Neural cell (in vitro differentiated cells): ENCODE measurements around the gene DISP3.

ENCODE experiments used
- CTCF ChIP-seq: fragments of 450-650 bp; IDR thresholded peaks from 2 replicates; pipeline ENCODE4 v1.5.1; 2014; ENCODE audit warnings: antibody characterized with exemption, mild to moderate bottlenecking, moderate library complexity; ENCODE audit not compliant: poor library complexity, severe bottlenecking
- EP300 ChIP-seq: fragments of 450-650 bp; conservative IDR thresholded peaks from 2 replicates; pipeline ENCODE4 v1.6.1; 2014; ENCODE audit warnings: antibody characterized with exemption, mild to moderate bottlenecking, moderate library complexity; ENCODE audit not compliant: poor library complexity, severe bottlenecking
- EZH2 ChIP-seq: fragments of 200-600, 300-800 bp; shearing (Covaris generic), sonication (generic); IDR thresholded peaks from 2 replicates; pipeline ENCODE4 v1.6.1; 2014; ENCODE audit warnings: antibody characterized with exemption, low read length, borderline replicate concordance, mild to moderate bottlenecking; ENCODE audit not compliant: insufficient read depth, poor library complexity, severe bottlenecking
- MXI1 ChIP-seq: fragments of 450-650 bp; conservative IDR thresholded peaks from 2 replicates; pipeline ENCODE4 v1.6.1; 2014; ENCODE audit warnings: antibody characterized with exemption, mild to moderate bottlenecking; ENCODE audit not compliant: poor library complexity, severe bottlenecking
- POLR2AphosphoS5 ChIP-seq: IDR thresholded peaks from 2 replicates; pipeline ENCODE4 v1.6.1; 2012
- RAD21 ChIP-seq: fragments of 450-650 bp; conservative IDR thresholded peaks from 2 replicates; pipeline ENCODE4 v1.6.1; 2014; ENCODE audit warnings: antibody characterized with exemption, mild to moderate bottlenecking, moderate library complexity
- REST ChIP-seq: IDR thresholded peaks from 2 replicates; pipeline ENCODE4 v1.6.1; 2012; ENCODE audit warnings: borderline replicate concordance
- SMC3 ChIP-seq: fragments of 450-650 bp; conservative IDR thresholded peaks from 2 replicates; pipeline ENCODE4 v1.6.1; 2014; ENCODE audit warnings: antibody characterized with exemption, mild to moderate bottlenecking, moderate library complexity; ENCODE audit not compliant: poor library complexity
- TAF1 ChIP-seq: IDR thresholded peaks from 2 replicates; pipeline ENCODE4 v1.6.1; 2012; ENCODE audit warnings: low read depth

- no peak for TF ChIP-seq CTCF
- TF ChIP-seq EP300: no peak
- no peak for TF ChIP-seq EZH2
- TF ChIP-seq TAF1: no peak
- TF ChIP-seq MXI1: no peak
- no peak for TF ChIP-seq SMC3
- no peak for TF ChIP-seq POLR2AphosphoS5
- TF ChIP-seq REST: no peak
- TF ChIP-seq RAD21: no peak
Measured at GRCh38 chr1:11533790-11534787, 55.1 kb downstream of the DISP3 start.
